ENCODE results near the gene ABHD16A.

ABHD16A gene

DNA sequence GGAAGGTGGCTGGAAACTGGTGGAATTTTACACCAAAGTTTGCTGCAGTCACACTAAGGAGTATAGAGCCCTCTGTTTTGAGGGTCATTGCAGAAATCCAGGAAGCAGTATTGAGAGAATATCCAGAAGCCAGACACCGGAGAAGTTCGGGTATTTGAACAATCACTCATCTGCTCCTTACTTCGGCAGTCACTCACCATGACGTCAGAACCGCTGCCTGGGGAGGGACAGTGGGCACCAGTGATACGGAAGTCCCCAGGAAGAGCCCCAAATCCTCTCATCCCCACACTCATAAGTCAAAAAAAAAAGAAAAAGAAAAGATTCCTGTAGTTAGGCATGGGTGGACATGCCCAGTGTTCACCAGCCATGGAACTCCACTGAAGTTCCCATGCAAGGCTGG is 26.2 kb downstream of the ABHD16A start:
- peaks cover under 1% of the 10 kb centered on the region; the same call in 1 of the 2 replicates for H3K36me3 ChIP-seq (ENCODE audit: insufficient read depth, low read length)
- H3K4me1 ChIP-seq (ENCODE audit: insufficient read depth, low read length), result no peaks in the 10 kb centered on the region
- H3K9me3 ChIP-seq (ENCODE audit: control insufficient read depth, insufficient read depth, low read length), result no peaks in the 10 kb centered on the region
- no peak overlapping the region for H3K9ac ChIP-seq (ENCODE audit: low read depth, low read length)

DNA sequence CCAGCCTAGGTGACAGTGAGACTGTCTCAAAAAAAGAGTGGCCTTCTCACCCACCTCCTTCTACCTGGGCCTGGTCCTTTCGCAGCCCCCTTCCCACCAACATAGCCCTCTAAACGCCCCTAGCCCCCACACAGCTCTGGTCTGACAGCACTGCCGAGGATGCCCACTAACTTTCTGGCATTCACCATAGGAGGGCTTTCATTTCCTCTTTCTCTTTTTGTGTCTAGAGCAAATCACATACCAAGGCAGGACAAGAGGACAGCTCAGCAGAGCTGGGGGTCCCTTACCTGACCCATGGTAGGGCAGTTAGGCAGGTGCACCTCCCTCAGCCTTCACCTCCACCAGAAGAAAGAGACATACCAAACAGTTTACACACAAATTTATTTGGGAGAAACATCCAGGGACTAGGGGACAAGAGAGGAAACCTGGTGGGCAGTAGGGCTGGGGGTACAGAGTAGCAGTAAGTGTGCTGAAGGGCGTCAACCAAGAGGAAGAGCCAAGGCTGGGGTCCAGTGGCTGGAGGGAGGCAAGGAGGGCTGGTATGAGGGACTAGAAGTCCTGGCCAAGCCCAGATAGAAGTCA is 26.7 kb downstream of the ABHD16A start:
- Histone ChIP-seq H3K36me3 (ENCODE audit: insufficient read depth, low read length) (peaks cover 5% of the 10 kb centered on the region), H3K9ac (ENCODE audit: low read depth, low read length) (no peak overlapping the region), H3K9me3 (ENCODE audit: control insufficient read depth, insufficient read depth, low read length) (no peaks in the 10 kb centered on the region), H3K4me1 (ENCODE audit: insufficient read depth, low read length) (no peaks in the 10 kb centered on the region)

DNA sequence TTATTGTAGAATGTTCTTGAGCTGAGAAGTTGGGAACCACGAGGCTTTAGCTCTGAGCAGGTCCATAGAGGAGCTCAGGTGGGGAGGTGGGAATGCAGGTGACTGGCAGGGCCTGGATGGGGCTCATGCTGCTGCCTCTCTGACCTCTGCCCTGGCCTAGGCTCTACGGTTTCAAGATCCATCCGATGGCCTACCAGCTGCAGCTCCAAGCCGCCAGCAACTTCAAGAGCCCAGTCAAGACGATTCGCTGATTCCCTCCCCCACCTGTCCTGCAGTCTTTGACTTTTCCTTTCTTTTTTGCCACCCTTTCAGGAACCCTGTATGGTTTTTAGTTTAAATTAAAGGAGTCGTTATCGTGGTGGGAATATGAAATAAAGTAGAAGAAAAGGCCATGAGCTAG is 33.4 kb downstream of the ABHD16A start, which contains the start of gene LY6G5B:
Gene LY6G5B (plus strand): TSS at position 301 of the 400 bp plus-strand sequence. CDS start 975 bp downstream, outside the sequence.
- Histone ChIP-seq H3K9me3 (ENCODE audit: control insufficient read depth, insufficient read depth, low read length) (no peaks in the 10 kb centered on the region), H3K9ac (ENCODE audit: low read depth, low read length) (no peak within 1 kb of the TSS), H3K36me3 (ENCODE audit: insufficient read depth, low read length) (peaks cover 41% of the 10 kb centered on the region), H3K4me1 (ENCODE audit: insufficient read depth, low read length) (peaks cover 6% of the 10 kb centered on the region)

DNA sequence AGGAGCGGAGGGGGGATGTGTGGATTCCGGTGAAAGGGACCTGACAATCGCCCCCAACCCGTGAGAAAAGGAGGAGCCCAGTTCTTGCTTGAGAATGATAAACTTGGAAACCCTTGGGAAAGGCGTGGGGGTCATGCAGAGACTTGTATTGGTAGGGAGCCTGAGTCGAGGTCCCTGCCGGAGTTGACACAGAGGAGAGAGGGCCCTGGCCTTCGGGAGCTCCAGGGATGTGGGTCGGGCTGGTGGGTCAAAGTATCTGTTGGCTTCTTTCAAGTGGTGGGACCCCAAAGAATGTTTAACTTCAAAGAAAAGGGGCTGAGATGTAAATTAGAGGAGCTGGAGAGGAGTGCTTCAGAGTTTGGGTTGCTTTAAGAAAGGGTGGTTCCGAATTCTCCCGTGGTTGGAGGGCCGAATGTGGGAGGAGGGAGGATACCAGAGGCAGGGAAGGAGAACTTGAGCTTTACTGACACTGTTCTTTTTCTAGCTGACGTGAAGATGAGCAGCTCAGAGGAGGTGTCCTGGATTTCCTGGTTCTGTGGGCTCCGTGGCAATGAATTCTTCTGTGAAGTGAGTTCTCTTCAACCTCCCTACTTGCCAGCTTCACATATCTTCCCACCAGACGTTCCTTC is 36.7 kb downstream of the ABHD16A start:
- H3K4me1 ChIP-seq (ENCODE audit: insufficient read depth, low read length), result peaks cover 6% of the 10 kb centered on the region
- H3K36me3 ChIP-seq (ENCODE audit: insufficient read depth, low read length), result peaks cover 36% of the 10 kb centered on the region
- peak overlapping the region; percentile 90 for H3K9ac ChIP-seq (ENCODE audit: low read depth, low read length)
- no peaks in the 10 kb centered on the region for H3K9me3 ChIP-seq (ENCODE audit: control insufficient read depth, insufficient read depth, low read length)

DNA sequence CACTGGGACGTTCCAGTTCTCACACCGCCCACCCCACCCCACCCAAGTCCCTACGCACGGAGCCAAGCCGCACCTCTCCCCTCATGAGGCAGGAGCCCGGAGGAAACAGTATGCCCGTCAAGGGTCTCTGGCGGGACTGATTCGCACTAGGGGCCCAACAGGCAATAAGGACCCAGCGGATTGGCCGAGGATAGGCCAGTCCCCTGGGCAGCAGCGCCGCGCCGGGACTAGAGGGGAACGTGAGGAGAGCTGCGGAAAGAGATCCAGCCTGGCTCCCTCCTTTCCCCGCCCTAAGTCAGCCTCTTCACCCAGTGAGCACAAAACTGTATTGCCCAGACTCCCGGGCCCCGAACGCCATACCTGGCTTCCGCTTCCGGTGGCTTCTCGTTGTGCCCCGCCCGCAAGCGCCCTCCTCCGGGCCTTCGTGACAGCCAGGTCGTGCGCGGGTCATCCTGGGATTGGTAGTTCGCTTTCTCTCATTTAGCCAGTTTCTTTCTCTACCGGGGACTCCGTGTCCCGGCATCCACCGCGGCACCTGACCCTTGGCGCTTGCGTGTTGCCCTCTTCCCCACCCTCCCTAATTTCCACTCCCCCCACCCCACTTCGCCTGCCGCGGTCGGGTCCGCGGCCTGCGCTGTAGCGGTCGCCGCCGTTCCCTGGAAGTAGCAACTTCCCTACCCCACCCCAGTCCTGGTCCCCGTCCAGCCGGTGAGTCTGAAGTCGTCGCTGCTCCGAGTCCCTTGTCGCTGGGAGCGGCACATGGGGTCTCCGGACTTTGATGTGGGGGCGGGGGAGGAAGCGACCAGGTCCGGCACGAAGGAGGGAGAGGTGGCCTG is 37.4 kb downstream of the ABHD16A start, which contains the start of gene CSNK2B:
Gene CSNK2B (plus strand): TSS at position 580 of the 836 bp plus-strand sequence. CDS start 752 bp downstream, outside the sequence.
- Histone ChIP-seq H3K4me1 (ENCODE audit: insufficient read depth, low read length) (peaks cover 6% of the 10 kb centered on the region), H3K9me3 (ENCODE audit: control insufficient read depth, insufficient read depth, low read length) (no peaks in the 10 kb centered on the region), H3K9ac (ENCODE audit: low read depth, low read length) (peak within 1 kb of the TSS; percentile 90), H3K36me3 (ENCODE audit: insufficient read depth, low read length) (peaks cover 34% of the 10 kb centered on the region)

GRCh38 chr6:31664790-31665500 is 38.2 kb downstream of the ABHD16A start, which contains the start of gene GPANK1:
Gene GPANK1 (minus strand): TSS chr6:31664997. CDS start chr6:31664478, 519 bp downstream.
- H3K9me3 ChIP-seq (ENCODE audit: control insufficient read depth, insufficient read depth, low read length), result no peaks in the 10 kb centered on the region
- peaks cover 27% of the 10 kb centered on the region for H3K36me3 ChIP-seq (ENCODE audit: insufficient read depth, low read length)
- peaks cover 6% of the 10 kb centered on the region for H3K4me1 ChIP-seq (ENCODE audit: insufficient read depth, low read length)
- H3K9ac ChIP-seq (ENCODE audit: low read depth, low read length), result peak within 1 kb of the TSS; percentile 90

DNA sequence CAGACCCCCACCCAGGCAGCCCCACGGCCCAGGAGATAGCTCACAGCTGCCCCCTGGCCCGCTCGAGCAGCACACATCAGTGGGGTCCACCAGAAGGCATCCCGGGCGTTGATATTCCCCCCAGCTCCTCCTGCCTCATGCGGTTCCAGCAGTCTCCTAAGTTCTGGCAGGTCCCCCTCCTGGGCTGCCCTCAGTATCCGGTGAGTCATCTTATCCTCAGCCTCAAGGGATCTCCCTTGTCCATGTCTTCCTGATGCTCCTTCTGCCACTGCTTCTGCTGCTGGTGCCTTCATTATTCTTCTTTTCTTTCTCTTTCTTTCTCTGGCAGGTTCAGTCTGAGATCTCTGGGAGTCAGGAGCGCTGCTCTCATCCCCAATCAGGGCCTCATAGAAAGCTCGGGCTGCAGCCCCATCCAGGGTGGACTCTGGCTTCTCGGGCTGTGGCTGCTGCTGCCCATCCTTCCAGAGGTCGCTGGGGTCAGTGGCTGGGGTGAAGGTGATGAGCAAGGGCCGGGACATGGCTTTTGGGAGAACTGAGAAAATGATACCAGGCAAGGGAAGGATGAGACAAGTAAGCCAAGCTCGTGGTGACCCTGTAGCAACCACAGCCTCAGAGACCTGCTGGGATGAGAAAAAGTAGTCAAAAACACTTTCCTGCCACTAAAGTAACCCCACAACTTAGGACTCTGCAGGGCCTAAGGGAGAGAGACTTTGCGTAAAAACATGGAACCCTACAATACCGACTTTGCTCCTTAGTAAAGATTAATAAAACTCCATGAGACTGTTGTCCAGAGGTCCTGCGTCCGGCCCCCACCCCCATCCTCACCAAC is 38.9 kb downstream of the ABHD16A start:
- Histone ChIP-seq H3K4me1 (ENCODE audit: insufficient read depth, low read length) (peaks cover 6% of the 10 kb centered on the region), H3K9me3 (ENCODE audit: control insufficient read depth, insufficient read depth, low read length) (no peaks in the 10 kb centered on the region), H3K36me3 (ENCODE audit: insufficient read depth, low read length) (peaks cover 24% of the 10 kb centered on the region), H3K9ac (ENCODE audit: low read depth, low read length) (peak overlapping the region; percentile 90)

- peak overlapping the region; percentile 90; the same call in 1 of the 2 replicates for H3K9ac ChIP-seq (ENCODE audit: low read depth, low read length)
- peaks cover 15% of the 10 kb centered on the region for H3K36me3 ChIP-seq (ENCODE audit: insufficient read depth, low read length)
- H3K4me1 ChIP-seq (ENCODE audit: insufficient read depth, low read length), result peaks cover 6% of the 10 kb centered on the region
- H3K9me3 ChIP-seq (ENCODE audit: control insufficient read depth, insufficient read depth, low read length), result no peaks in the 10 kb centered on the region
Measured at GRCh38 chr6:31663126-31663960, 39.8 kb downstream of the ABHD16A start.

GRCh38 chr6:31662124-31662723 is 40.9 kb downstream of the ABHD16A start:
- Histone ChIP-seq H3K9ac (ENCODE audit: low read depth, low read length) (no peak overlapping the region), H3K9me3 (ENCODE audit: control insufficient read depth, insufficient read depth, low read length) (no peaks in the 10 kb centered on the region), H3K36me3 (ENCODE audit: insufficient read depth, low read length) (peaks cover 5% of the 10 kb centered on the region; the same call in 1 of the 2 replicates), H3K4me1 (ENCODE audit: insufficient read depth, low read length) (peaks cover 6% of the 10 kb centered on the region)

DNA sequence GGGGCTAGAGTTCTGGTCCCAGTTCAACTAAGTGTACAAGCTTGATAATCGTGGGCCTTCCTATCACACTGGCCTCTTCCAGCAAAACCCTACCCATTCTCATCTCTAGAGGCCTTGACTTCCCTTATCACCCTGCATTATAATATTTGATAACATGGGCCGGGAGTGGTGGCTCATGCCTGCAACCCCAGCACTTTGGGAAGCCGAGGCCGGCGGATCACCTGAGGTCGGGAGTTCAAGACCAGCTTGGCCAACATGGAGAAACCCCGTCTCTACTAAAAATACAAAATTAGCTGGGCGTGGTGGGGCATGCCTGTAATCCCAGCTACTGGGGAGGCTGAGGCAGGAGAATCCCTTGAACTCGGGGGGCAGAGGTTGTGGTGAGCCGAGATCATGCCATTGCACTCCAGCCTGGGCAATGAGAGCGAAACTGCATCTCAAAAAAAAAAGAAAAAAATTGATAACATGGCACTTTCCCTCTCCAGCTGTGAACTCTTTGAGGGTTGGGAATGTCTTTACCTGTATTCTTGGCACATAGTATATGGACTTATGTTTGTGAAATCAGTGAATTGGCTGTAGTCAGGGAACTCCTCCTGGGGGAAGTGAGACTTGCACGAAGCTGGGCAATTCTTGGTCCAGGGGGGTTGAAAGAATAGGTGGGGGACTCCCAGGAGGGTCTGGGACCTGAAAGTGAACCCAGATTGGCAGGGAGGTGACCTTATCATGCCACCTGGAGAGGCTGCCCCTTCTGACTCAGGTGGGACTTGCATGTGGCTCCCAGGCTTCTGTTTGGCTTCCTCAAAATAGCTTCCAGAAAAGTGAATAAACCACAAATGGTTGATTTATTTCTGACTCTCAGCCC is 41.6 kb downstream of the ABHD16A start:
- Histone ChIP-seq H3K4me1 (ENCODE audit: insufficient read depth, low read length) (peaks cover 1% of the 10 kb centered on the region), H3K9me3 (ENCODE audit: control insufficient read depth, insufficient read depth, low read length) (no peaks in the 10 kb centered on the region), H3K9ac (ENCODE audit: low read depth, low read length) (peak overlapping the region; percentile 75; the same call in 1 of the 2 replicates), H3K36me3 (ENCODE audit: insufficient read depth, low read length) (no peaks in the 10 kb centered on the region)

GRCh38 chr6:31660381-31661261 is 42.5 kb downstream of the ABHD16A start, which contains the start of gene C6orf47:
Gene C6orf47 (minus strand): TSS chr6:31660778. CDS start chr6:31659947, 831 bp downstream.
- Histone ChIP-seq H3K4me1 (ENCODE audit: insufficient read depth, low read length) (no peaks in the 10 kb centered on the region; the same call in 1 of the 2 replicates), H3K9me3 (ENCODE audit: control insufficient read depth, insufficient read depth, low read length) (no peaks in the 10 kb centered on the region), H3K36me3 (ENCODE audit: insufficient read depth, low read length) (no peaks in the 10 kb centered on the region), H3K9ac (ENCODE audit: low read depth, low read length) (peak within 1 kb of the TSS; percentile 75)

Measured in ES-I3 (cell line).